Fibroblast of skin of back (primary cell): ENCODE results near the gene HNRNPC.
"Not testable (repeated sequence)": the region's sequence is repeated elsewhere in the genome, so short reads cannot be mapped to it uniquely, and the experiment has no call there.

Experiments
- DNase-seq: peaks from one replicate; pipeline ENCODE4 v3.0.0-alpha.2; 2013

HNRNPC gene

DNA sequence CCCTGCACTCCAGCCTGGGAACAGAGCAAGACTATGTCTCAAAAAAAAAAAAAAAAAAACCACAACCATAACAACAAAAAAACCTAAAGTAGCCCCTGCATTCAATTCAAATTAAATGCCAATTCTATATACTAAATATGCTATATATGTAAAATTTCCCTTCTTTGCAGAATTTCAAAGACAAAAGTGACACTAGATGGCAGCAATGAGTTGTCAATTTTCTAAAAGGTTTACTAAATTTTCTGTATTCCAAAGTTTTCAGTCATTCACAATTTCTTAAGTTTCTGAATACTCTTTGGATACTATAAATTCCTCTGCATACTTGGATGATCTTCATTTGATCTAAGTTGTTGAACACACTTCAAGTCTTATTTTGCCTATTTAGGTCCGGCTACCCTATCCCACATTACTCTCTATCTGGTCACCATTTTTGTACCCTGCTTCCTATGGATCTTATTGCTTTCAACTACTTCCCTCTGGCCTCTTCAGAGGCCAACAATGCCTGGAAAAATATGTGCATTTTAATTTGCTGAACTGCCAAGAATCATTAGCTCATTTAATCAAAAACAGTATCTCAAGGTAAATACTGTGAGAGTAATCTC, 27.9 kb downstream of the HNRNPC start:
- peak; percentile 50 for DNase-seq

DNA sequence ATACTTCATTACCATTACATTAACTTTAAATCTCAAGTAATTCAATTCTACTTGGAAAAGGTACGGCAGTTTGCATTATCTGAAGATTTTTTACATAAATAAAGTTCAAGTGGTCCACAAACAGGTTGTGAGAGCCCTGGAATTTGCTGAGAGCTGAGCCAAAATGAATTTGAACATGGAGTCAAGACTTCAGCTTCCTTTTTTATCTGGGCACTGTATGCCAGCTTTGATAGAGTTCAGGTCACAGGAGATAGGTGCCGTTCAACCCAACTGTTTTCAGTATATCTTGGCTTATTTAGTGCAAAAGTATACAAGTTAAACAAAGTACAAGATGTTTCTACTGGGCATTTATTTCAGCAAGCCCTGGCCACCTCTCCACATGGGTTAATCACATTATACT, 28.8 kb downstream of the HNRNPC start:
- DNase-seq = no peak

DNA sequence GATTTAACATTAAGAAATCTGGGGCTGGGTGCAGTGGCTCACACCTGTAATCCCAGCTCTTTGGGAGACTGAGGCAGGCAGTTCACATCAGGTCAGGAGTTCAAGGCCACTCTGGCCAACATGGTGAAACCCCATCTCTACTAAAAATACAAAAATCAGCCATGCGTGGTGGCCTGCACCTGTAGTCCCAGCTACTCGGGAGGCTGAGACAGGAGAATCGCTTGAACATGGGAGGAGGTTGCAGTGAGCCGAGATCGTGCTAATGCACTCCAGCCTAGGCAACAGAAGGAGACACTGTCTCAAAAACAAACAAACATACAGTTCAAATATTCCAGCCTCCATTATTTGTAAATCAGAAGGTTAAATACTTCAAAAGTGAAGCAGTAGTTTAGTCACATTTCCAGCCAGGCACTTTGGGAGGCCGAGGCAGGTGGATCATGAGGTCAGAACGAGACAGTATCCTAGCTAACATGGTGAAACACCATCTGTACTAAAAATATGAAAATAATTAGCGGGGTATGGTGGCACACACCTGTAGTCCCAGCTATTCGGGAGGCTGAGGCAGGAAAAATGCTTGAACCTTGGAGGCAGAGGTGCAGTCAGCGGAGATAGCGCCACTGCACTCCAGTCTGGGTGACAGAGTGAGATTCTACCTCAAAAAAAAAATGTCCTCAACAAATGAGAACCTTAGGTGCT, 30.3 kb downstream of the HNRNPC start:
- no peak for DNase-seq

DNA sequence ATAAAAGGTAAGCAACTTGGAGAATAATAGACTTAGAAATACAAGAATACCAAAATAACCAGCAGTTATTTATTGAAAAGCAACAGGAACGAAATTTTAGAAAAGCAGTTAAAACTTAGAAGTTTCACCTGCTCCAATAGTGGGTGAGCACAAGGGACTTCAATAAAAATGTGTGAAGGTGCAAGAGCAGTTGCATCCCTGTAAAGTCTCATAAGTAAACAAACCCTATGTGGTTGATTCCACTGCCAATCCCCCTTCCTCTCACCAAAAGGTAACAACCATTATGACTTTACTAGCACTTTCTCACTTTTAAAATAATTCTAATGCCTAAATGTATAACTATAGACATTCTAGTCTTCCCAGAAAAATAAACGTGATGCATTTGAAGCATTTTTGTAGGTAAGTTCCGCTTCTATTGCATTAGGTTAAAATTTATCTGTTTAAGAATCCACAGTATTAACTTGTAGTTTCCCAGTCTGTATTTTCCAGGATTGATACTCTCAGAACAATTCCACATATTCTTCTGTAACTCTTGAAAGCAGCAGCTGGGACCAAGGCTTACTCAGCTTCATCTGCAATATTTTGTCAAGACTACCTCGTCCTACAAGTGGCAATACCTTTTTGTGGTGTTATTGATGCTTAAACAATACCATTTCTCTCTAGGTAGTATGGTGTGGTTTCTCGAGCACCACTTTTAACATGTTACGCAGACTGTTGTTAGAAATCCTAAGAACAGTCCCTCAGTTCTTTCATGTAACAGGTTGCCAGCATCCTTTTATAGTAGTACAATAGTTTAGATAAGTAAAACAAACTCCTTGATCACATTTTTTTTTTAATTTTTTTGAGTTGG, 32.1 kb downstream of the HNRNPC start:
- no peak for DNase-seq

DNA sequence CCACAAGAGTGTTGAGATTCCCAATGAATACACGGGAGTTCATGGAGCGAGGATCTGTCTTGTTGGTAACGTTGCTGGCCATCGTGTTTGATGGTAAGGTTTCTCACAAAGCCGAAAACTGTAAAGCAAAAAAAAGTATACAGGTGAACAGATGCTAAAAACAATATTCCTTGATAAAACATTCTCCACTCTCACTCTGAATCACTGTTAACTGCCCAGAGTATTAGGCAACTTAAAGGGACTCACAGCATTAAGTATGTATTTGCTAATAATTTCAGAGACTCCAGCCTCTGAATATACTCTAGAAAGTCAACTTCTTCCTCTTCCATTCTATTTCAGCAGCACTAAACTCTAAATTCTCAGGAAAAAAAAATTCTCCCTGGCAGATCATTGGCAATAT, 35.1 kb downstream of the HNRNPC start:
- DNase-seq = no peak

DNA sequence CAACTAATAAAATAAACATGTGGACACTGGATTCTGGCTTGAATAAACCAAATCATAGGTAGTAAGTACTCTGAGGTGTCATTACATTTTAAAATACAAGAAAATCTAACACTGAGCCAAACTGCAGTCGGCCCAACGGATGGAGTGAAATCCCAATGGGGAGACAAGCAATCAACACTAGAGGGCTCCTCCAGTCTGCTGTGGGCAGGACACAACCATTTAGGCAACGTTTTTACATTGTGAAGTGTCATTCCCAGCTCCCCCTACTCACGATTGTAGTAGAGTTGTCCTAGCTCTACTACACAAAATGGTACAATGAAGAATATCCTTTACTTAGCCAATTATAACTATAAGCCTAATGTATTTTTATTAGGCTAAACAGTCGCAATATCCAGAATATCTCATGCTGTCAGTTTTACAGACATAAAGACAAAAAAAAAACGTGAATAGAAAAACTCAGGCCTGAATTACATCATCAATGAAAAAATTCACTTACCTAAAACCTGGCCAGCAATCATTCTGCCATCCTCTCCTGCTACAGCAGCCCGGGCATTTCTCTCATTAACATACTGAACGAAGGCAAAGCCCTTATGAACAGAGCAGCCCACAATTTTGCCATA, 35.7 kb downstream of the HNRNPC start:
- no peak for DNase-seq

DNA sequence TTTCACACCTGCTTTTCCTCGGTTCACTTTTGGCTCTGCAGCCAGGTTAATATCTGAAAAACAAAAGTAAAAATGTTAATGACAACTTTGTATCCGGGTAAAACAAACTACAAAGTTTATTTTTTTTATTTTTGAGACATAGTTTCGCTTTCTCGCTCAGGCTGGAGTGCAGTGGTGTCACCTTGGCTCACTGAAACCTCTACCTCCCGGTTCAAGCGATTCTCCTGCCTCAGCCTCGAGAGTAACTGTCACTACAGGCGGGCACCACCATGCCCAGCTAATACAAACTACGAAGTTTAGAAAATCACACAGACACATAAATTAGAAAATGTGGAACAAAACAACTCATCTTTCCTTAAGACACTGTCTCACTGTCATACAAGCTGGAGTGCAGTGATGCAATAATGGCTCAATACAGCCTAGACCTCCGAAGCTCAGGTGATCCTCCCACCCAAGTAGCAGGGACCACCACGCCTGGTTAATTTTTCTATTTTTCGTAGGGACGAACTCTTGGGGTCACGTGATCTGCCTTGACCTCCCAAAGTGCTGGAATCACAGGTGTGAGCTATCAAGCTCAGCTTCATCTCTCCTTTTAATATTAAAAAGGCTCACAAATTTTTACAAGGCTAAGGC, 38.1 kb downstream of the HNRNPC start:
- no peak for DNase-seq

DNA sequence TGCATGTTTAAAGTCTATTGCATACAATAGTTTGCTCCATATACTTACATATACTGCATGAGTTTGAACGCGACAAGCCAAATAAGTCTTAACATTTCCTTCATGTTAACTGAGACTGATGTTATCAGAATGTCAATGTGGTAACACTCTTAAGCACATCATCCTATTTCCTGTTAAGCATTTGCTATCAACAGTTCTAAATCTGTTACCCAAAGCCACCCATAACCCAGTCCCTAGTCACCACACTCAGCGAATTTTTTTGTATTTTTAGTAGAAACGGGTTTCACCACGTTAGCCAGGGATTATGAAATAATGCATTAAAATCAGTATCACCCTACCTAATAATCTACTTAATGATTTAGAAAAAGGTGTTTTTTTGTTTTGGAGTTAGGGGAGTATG, 39.4 kb downstream of the HNRNPC start:
- no peak for DNase-seq

DNA sequence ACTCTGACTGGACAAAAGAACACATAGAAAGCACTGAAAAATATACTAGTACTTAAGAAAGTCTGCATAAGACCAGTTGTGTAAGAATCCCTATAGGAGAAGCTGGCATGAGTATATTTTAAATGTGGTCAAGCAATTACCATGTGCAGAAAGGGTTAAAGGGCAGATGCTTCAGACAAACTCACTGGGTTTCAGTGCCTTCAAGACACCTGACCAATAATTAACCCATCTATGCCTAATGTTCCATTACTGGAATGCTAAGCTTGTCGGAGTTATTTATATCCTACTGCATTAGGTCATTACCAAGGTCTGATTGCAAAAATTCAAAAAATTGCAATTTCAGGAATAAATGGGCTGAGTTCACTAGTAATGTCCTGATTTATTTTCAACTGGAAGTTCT, 41.3 kb downstream of the HNRNPC start:
- DNase-seq = no peak

DNA sequence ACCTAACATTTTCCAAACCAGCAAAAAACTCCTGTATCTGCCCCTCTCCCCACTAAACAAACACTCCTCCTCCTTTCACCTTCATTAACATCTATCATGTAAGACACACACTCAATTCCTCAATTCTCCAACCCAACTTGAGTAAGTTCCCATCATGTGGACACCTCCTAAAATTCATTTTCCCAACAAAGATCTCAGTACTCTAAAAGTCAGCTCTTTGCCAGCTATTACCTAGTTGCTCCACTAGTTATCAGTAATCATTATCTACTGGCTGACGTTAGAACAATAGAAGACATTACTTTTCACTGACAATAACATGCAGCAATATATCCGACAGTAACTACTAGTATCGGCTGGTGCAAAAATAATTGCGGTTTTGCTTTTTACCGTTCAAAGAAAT, 42.1 kb downstream of the HNRNPC start:
- DNase-seq = no peak

DNA sequence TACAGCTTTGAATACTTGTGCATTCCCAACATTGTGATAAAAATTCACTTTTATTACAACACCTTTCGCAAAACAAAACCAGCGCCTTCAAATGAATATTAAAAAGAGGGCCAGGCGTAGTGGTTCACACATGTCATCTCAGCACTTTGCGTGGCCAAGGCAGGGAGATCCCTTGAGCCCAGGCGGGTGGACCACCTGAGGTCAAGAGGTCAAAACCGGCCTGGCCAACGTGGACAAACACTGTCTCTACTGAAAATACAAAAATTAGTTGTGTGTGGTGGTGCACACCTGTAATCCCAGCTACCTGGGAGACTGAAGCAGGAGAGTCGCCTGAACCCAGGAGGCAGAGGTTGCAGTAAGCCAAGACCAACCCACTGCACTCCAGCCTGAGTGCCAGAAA, 42.8 kb downstream of the HNRNPC start:
- DNase-seq = no peak

DNA sequence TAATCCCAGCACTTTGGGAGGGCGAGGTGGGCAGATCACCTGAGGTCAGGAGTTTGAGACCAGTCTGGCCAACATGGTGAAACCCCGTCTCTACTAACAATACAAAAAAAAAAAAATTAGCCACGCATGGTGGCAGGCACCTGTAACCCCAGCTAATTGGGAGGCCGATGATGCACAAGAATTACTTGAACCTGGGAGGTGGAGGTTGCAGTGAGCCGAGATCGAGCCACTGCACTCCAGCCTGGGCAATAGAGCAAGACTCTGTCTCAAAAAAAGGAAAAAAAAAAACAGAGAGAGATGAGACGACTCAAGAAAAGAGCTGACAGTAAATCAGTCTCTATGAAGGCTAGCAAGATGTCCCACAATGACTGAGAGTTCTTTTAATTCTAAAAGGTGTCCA, 44.1 kb downstream of the HNRNPC start:
- DNase-seq = not testable (repeated sequence)

DNA sequence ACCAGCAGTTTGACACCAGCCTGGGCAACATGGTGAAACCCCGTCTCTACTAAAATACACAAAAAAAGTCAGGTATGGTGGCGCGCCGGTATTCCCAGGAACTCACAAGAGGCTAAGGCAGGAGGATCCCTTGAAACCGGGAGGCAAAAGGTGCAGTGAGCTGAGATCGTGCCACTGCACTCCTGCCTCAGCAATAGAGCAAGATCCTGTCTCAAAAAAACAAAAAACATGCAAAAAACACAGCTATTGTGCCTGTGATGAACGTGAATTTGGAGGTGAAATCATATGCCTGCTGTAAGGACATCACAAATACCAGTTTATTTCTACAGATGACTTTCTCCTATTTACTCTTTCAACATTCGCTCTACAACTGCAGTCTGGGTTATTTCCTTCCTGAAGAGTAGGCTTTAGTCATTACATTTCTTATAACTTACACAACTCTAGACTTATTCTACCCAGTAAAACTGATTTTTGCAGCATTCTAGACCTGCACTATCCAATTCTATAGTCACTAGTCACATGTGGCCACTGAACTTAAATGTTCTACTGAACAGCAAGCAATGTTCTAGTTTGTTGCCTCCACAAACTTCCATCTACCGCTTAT, 48.3 kb downstream of the HNRNPC start:
- DNase-seq = no peak

DNA sequence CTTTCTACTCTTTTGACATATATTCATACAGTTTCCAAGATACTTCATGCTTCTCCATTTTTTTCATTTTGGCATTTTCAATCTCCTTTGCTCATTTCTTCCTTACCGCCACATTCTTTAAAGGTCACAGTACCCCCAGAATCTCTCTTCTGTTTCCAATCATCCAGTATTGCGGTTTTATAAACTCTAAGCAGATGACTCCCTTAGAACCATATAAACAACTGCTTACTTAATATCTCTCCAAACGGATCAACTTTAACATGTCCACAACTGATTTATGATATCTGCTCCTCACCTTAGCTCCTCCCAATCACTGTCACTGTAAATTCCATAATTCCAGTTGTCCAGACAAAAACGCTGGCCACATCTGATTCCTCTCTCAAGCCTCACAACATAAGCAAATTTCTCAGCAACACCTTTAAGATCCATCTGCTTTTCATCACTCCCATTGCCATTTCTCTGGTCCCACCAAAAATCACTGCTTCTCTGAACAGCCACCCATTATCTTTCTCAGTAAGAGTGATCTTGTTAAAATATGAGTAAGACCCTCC, 49.6 kb downstream of the HNRNPC start:
- DNase-seq = no peak

DNA sequence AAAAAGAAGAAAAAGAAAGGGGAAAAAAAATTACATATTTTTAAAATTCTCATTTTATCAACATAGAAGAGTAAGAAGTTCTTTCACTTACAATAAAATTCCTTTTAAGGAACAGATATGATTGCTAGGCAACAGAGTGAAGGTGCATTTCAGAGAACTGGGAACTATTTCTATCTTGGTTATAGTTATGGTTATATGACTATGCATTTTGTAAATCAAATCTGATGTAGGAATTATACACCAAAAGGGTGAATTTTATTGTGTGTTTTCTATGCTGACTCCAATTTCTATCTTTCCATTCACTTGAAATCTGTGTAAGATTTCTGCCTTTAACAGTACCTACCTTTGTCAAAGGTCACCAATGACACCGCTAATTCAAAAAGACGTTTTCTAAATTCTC, 50.1 kb downstream of the HNRNPC start:
- no peak for DNase-seq

DNA sequence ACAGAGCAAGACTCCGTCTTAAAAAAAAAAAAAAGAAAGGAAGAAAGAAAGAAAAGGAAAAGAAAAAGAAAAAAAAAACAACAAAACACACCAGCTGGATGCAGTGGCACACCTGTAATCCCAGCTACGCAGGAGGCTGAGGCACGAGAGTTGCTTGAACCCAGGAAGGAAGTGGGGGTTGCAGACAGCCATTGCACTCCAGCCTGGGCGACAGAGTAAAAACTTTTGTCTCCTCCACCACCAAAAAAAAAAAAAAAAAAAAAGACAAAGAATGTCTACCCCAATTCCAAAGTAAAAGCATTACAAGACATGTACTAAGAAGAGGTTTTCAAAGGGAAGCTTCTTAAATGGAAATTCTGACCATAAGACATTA, 53.4 kb downstream of the HNRNPC start:
- DNase-seq = no peak

DNA sequence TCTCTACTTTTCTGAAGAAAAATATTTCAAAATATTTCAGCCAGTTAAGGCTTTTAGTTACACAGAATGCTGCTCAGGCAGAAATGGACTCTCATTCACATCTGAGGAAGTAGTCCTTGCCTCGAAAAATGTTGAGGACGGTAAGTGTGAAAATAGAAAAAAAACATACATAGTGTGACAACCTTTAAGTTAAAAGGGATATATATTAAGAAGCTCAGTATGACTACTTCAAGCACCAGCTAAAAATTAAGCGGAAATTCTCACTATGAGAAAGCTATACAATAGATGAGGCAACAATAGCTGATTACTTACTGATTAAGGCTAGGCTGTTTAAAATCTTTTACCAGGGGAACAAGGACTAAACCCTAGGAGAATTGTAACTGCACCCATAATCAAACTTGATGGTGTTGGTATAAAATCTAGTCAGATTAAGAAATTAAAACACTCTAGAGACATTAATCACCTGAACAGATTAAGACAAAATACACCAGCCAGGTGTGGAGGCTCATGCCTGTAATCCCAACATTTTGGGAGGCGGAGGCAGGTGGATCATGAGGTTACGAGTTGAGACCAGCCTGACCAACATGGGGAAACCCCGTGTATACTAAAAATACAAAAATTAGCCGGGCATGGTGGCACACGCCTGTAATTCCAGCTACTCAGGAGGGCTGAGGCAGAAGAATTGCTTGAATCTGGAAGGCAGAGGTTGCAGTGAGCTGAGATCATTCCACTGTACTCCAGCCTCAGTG, 53.9 kb downstream of the HNRNPC start:
- no peak for DNase-seq

DNA sequence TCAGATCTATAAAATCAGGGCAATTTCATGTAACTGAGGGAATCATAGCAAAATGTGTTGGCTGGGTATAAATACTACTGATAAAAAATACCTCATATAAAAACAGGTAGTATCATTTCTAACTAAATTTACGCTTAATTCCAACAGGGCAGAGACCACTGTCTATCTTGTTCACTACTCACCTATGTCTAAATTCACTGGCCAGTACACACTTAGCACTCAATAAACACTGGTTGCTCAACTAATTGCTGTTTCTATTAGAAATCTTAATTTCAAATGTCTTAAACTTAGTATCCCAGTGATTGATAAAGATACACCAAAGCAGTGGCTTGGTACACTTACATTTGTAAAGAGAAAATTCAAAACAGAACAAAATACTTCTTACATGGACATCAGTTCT, 55.6 kb downstream of the HNRNPC start:
- DNase-seq = no peak

DNA sequence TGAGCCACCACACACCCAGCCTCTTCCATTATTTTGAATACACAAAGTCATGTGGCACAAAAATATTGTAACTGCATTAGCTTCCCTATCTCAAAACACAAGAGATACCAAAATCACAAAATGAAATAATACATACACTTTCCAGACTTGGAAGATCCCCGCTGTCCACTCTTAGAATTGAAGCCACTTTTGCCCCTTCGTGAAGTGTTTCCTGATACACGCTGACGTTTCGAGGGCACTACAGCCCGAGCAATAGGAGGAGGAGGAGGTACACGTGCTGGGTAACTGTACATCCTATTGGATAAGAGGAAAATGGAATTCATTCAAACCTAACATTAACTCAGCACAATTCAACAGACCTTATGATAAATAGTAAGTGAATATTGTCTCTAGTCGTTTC, 56.4 kb downstream of the HNRNPC start:
- DNase-seq = not testable (repeated sequence)

DNA sequence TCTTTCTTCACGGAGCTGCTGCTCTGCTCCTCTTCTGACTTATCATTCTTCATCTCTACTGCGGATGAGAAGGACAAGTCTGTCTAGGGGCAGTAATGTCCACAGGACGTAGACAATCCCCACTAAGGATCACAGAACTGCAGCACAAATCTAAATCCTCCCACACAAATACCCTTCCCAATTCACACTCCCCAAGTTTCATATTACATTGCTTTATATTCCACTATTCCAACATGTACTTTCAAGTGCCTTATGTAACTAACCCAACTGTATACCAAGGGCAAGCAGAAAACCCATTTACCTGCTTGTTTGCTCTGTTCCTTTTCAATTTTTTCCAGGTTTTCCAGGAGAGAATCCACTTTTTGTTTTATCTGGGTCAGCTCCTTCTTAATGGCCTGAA, 57.7 kb downstream of the HNRNPC start:
- DNase-seq = no peak

DNA sequence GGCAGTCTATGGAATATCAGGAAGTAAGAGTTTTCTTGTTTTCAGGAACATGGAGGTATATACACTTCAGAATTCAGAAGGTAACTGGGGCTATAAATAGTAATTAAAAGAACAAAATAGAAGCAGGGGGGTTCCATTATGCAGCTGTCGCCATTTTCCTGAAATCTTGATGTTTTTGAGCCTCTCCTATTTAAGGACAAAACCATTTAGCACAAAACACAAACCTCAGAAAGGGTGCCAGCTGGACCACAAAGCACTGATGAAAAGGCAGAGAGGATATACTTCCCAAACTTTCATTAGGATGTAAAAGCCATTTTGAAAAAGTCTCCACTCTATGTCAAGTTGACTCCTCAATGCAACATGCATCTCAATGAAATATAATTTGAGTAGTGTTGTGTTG, 59.2 kb downstream of the HNRNPC start:
- no peak for DNase-seq
